ENCODE data around the gene CRYBB1.

The CRYBB1 gene

DNA sequence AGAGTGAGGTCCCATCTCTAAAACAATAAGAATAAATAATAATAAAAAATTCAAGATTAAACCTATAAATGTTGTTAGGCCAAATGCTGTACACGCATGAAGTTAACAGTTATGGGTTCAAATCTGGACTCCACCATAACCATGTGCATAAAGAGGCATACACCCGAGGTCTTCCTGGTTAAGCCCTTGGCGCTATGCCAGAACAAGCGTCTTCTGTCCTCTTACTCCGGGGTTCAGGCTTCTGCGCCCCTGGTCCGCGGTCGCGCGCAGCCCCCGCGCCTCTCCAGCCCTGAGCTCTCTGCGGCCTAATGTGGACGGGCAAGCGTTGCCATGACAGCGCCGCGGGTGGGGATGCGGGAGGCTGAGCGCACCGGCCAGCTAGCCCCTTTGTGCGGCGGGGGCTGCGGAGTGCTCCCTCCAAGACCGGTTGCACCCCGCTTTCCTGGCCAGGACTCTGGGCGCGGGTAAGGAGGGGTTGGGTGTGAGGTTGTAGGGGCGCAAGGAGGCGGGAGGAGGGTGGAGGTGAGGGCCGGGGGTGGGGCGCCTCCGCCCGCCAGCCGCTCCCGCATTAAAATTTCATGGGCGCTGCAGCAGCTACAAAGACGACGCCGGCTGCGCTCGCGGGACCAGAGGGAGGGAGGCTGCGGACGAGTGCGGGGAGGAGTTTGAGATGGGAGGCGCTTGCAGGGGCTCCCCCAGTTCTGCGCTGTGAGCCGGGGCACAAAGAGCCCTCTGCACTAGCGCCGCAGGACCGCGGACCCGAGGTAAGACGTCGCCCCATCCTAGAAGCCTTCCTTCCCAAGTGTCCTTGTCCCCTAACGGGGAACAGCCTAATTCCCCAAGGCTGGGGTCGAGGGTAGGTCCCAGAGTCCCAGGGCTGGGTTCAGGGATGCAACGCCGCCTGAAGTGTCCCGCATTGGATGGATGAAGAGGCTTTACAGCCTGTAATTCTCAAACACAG, 39.3 kb upstream of the CRYBB1 start, which contains the start of gene MIAT:
MIAT (plus strand) TSS at position 698 of the 961 bp plus-strand sequence.
- no peaks in the 10 kb centered on the region for H3K36me3 ChIP-seq (ENCODE audit: control insufficient read depth, insufficient read depth, low read length)
- no CpG with 5 or more reads among the region's 62 CpGs for WGBS (ENCODE audit: insufficient coverage, insufficient read length)
- no peaks in the 10 kb centered on the region; the same call in 1 of the 2 replicates for H3K27me3 ChIP-seq (ENCODE audit: control insufficient read depth, insufficient read depth, low read length)
- H3K4me1 ChIP-seq (ENCODE audit: control insufficient read depth, insufficient read depth, low read length), result peaks cover 1% of the 10 kb centered on the region; the same call in 1 of the 2 replicates
- no peak within 1 kb of the TSS for H3K27ac ChIP-seq (ENCODE audit: low read length)
- no peaks in the 10 kb centered on the region for H3K9me3 ChIP-seq (ENCODE audit: control insufficient read depth, insufficient read depth, low read length)
- DNase-seq (ENCODE audit: low read depth, low spot score), result no peak
- H3K4me3 ChIP-seq (ENCODE audit: low read length), result peak within 1 kb of the TSS; percentile 44; the same call in 1 of the 2 replicates

DNA sequence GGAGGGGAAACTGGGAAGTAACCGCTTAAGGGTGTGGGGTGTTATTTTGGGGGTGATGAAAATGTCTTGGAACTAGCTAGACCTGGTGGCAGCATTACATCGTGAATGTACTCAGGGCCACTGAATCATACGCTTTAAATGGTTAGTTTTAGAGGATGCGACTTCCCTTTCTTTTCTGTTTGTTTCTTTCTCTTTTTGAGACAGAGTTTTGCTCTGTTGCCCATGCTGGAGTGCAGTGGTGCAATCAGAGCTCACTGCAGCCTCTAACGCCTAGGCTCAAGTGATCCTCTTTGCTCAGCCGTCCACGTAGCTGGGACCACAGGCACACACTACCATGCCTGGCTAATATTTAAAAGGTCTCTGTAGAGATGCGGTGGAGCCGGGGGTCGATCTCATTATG, 34.0 kb upstream of the CRYBB1 start:
- H3K9me3 ChIP-seq (ENCODE audit: control insufficient read depth, insufficient read depth, low read length), result no peaks in the 10 kb centered on the region
- H3K4me3 ChIP-seq (ENCODE audit: low read length), result no peak overlapping the region
- H3K4me1 ChIP-seq (ENCODE audit: control insufficient read depth, insufficient read depth, low read length), result peaks cover 7% of the 10 kb centered on the region
- DNase-seq (ENCODE audit: low read depth, low spot score), result no peak
- H3K27me3 ChIP-seq (ENCODE audit: control insufficient read depth, insufficient read depth, low read length), result no peaks in the 10 kb centered on the region; the same call in 1 of the 2 replicates
- no peaks in the 10 kb centered on the region for H3K36me3 ChIP-seq (ENCODE audit: control insufficient read depth, insufficient read depth, low read length)
- H3K27ac ChIP-seq (ENCODE audit: low read length), result no peak overlapping the region
- WGBS (ENCODE audit: insufficient coverage, insufficient read length), result no CpG with 5 or more reads among the region's 10 CpGs

DNA sequence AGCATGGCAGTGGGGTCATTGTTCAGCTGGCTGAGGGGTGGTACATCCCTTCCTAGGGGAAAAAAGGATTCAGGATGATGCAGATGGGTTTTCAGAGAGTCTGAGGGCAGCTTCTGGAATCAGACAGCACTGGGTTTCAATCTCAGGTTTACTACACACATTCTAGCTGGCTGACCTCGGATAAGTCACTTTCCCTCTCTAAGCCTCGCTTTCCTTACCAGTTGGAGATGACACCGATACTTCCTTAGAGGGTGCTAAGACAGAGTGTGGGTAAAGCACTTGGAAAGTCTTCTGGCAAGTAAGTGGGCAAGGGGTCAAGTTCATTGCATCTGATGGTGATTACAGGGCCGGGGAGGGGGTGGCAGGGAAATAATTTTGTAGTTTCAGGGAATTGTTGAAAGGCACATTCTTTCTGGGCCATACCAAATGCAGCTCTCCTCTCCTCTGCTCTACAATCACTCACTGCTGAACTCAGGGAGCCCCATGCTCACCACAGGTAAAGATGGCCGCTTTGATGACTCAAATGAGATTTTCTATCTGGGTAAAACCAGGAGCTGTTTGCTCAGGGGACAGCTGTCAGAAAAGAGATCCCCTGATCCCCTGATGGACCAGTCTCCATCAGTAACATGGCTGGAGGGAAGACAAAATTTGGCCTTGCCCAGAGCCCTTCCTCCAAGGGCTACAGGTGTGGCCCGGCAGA, 33.0 kb upstream of the CRYBB1 start:
- H3K36me3 ChIP-seq (ENCODE audit: control insufficient read depth, insufficient read depth, low read length), result no peaks in the 10 kb centered on the region
- H3K4me3 ChIP-seq (ENCODE audit: low read length), result no peak overlapping the region
- H3K27ac ChIP-seq (ENCODE audit: low read length), result no peak overlapping the region
- WGBS (ENCODE audit: insufficient coverage, insufficient read length), result no CpG with 5 or more reads among the region's 6 CpGs
- H3K27me3 ChIP-seq (ENCODE audit: control insufficient read depth, insufficient read depth, low read length), result no peaks in the 10 kb centered on the region
- H3K9me3 ChIP-seq (ENCODE audit: control insufficient read depth, insufficient read depth, low read length), result no peaks in the 10 kb centered on the region
- H3K4me1 ChIP-seq (ENCODE audit: control insufficient read depth, insufficient read depth, low read length), result peaks cover 12% of the 10 kb centered on the region
- no peak for DNase-seq (ENCODE audit: low read depth, low spot score)

DNA sequence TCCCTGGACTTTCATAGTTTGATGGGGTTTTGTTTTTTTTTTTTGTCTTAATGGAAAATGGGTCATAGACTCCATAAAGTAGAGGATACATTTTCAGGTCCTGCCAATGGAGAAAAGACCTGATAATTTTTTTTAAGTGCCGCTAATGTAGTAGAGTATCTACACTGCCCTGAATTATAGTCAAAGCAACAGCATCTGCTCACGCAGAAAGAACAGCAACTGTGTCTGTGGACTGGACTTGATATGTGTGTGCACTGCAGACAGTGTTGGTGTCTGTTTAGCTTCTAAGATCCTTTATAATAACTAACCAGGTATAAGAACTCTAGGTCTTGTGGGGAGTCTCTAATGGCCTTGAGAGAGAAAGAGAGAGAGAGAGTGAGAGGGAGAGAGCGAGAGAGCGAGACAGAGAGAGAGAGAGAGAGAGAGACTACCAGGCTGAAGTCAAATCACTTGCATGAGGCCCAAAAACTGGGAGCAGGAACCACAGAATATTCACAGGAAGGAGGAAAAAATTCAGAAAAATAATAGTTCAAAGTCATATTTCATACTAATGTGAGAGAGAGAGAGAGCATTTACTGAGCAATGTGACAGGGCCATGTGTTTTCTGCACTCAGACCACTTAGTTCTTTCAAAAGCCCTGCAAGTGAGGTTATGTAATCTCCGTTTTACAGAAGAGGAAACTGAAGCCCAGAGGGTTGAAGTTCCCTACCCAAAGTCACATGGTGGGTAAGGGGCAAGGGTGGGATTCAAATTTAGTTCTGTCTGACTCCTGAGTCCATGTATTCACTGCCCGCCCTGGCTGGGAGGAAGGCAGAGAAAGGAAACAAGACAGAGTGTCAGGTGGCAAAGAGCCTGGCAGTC, 30.9 kb upstream of the CRYBB1 start:
- H3K4me1 ChIP-seq (ENCODE audit: control insufficient read depth, insufficient read depth, low read length), result peaks cover 13% of the 10 kb centered on the region
- no peak overlapping the region for H3K27ac ChIP-seq (ENCODE audit: low read length)
- no peaks in the 10 kb centered on the region for H3K27me3 ChIP-seq (ENCODE audit: control insufficient read depth, insufficient read depth, low read length)
- no peak overlapping the region for H3K4me3 ChIP-seq (ENCODE audit: low read length)
- H3K9me3 ChIP-seq (ENCODE audit: control insufficient read depth, insufficient read depth, low read length), result no peaks in the 10 kb centered on the region
- WGBS (ENCODE audit: insufficient coverage, insufficient read length), result no CpG with 5 or more reads among the region's 6 CpGs
- H3K36me3 ChIP-seq (ENCODE audit: control insufficient read depth, insufficient read depth, low read length), result no peaks in the 10 kb centered on the region
- DNase-seq (ENCODE audit: low read depth, low spot score), result no peak

DNA sequence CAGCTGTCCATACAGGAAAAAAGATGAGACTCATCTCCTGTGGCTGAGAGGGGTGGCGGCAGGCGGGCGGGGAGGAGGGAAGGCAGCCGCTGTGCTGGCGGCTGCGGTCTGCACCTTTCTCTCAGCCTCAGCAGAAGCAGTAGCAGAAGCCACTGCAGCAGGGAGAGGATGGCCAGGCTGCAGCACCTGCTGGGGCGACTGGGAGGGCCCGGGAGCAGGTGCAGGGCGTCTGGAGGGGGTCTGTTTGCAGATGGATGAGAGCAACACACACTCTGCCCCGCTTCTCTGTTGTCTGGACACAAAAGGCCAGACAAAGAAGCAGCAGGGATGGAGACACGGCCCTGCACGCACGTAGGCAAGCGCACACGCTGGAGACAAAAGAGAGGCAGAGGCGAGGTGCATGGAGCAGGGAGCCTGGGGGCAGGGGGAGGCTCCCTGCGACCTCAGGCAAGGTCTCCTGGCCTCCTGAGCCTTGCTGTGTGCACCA, 30.2 kb upstream of the CRYBB1 start:
- Histone ChIP-seq H3K36me3 (ENCODE audit: control insufficient read depth, insufficient read depth, low read length) (no peaks in the 10 kb centered on the region), H3K4me3 (ENCODE audit: low read length) (no peak overlapping the region), H3K4me1 (ENCODE audit: control insufficient read depth, insufficient read depth, low read length) (peaks cover 13% of the 10 kb centered on the region), H3K27me3 (ENCODE audit: control insufficient read depth, insufficient read depth, low read length) (no peaks in the 10 kb centered on the region), H3K27ac (ENCODE audit: low read length) (no peak overlapping the region), H3K9me3 (ENCODE audit: control insufficient read depth, insufficient read depth, low read length) (no peaks in the 10 kb centered on the region)
- DNase-seq (ENCODE audit: low read depth, low spot score), result no peak
- no CpG with 5 or more reads among the region's 17 CpGs for WGBS (ENCODE audit: insufficient coverage, insufficient read length)

DNA sequence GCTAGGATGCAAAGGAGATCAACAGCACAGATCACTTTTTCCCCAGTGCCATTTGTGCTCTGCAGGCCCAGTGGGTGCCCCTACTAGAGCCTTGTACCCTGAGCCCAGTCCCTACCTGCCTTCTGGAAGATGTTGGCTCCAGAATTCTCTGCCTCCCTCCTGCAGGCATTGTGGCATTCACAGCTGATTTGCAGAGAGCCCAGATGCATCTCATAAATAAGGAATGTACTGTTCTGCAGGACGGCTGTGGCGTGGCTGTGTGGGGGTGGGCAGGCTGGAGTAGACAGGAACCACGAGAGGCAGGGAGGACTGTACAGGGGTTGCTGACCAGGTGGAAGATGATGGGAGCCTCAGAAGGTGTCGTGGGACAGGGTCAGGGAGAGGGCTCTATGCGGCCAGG, 28.3 kb upstream of the CRYBB1 start:
- WGBS (ENCODE audit: insufficient coverage, insufficient read length), result no CpG with 5 or more reads among the region's 5 CpGs
- Histone ChIP-seq H3K27me3 (ENCODE audit: control insufficient read depth, insufficient read depth, low read length) (no peaks in the 10 kb centered on the region), H3K27ac (ENCODE audit: low read length) (no peak overlapping the region), H3K4me1 (ENCODE audit: control insufficient read depth, insufficient read depth, low read length) (peaks cover 13% of the 10 kb centered on the region), H3K4me3 (ENCODE audit: low read length) (no peak overlapping the region), H3K36me3 (ENCODE audit: control insufficient read depth, insufficient read depth, low read length) (no peaks in the 10 kb centered on the region), H3K9me3 (ENCODE audit: control insufficient read depth, insufficient read depth, low read length) (no peaks in the 10 kb centered on the region)
- no peak for DNase-seq (ENCODE audit: low read depth, low spot score)

DNA sequence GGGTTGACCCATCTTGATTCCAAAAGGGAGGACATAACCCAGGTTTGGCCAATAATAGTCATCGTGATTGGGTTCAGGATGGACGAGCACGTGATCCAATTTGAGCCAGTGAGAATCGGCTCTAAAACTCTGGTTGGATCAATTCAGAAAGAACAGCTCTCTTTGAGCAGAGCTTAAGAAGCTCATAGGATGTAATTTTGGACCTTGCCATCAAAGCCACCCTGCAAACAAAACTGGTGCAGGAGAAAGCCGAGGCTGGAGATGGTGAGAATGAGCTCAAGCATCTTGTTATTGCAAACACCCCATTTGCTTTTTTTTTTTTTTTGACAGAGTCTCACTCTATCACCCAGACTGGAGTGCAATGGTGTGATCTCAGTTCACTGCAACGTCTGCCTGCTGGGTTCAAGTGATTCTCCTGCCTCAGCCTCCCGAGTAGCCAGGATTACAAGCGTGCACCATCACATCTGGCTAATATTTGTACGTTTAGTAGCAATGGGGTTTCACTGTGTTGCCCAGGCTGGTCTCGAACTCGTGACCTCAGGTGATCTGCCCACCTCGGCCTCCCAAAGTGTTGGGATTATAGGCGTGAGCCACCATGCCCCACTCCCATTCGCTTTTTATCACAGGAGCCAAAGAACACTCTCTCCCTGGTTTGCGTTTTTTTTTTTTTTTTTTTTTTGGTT, 25.7 kb upstream of the CRYBB1 start:
- H3K4me3 ChIP-seq (ENCODE audit: low read length), result no peak overlapping the region
- H3K27me3 ChIP-seq (ENCODE audit: control insufficient read depth, insufficient read depth, low read length), result no peaks in the 10 kb centered on the region
- H3K36me3 ChIP-seq (ENCODE audit: control insufficient read depth, insufficient read depth, low read length), result no peaks in the 10 kb centered on the region
- H3K4me1 ChIP-seq (ENCODE audit: control insufficient read depth, insufficient read depth, low read length), result peaks cover 13% of the 10 kb centered on the region
- WGBS (ENCODE audit: insufficient coverage, insufficient read length), result no CpG with 5 or more reads among the region's 15 CpGs
- no peaks in the 10 kb centered on the region for H3K9me3 ChIP-seq (ENCODE audit: control insufficient read depth, insufficient read depth, low read length)
- H3K27ac ChIP-seq (ENCODE audit: low read length), result no peak overlapping the region
- DNase-seq (ENCODE audit: low read depth, low spot score), result no peak

DNA sequence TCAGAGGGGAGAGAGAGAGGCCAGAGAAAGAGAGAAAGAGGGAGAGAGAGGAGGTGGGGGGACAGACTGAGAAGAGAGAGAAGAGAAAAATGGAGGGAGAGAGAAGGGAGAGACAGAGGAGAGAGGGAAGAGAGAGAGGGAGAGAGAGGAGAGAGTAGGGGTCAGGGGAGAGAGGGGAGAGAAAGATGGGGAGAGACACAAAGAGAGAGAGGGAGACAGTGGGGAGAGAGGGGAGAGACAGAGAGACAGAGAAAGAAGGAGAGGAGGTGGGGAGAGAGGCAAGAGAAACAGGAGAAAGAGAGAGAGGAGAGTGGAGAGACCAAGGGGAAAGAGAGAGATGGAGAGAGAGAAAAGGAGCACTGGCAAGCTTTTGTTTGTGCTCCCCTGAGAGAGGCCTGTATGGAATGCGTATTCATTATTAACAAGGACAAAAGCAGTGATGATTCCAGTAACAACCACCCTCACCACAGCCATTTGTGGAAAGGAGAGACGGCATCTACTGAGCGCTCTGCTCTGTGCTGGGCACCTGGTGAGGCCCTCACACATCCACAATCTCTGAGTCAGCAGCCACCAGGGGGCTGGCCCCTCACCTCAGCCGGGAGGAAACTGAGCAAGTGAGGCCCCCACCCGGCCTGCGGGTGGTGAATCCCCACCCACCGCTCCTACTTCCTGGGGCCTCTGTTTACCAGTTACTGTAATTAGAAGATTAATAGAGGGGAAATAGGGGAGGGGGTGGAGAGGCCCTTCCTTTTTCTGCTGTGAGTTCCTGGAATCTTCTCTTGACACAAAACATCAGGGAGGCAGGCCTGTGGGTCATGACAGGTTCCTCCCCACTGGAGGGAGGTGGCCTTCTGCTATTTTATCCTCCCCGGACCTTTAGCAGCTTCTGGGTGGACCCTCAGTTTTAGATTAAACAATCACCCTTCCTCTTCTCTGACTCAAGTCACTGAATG, 24.9 kb upstream of the CRYBB1 start:
- DNase-seq (ENCODE audit: low read depth, low spot score), result no peak
- H3K4me3 ChIP-seq (ENCODE audit: low read length), result no peak overlapping the region
- no peaks in the 10 kb centered on the region for H3K27me3 ChIP-seq (ENCODE audit: control insufficient read depth, insufficient read depth, low read length)
- peaks cover 10% of the 10 kb centered on the region for H3K4me1 ChIP-seq (ENCODE audit: control insufficient read depth, insufficient read depth, low read length)
- WGBS (ENCODE audit: insufficient coverage, insufficient read length), result no CpG with 5 or more reads among the region's 8 CpGs
- H3K9me3 ChIP-seq (ENCODE audit: control insufficient read depth, insufficient read depth, low read length), result no peaks in the 10 kb centered on the region
- H3K36me3 ChIP-seq (ENCODE audit: control insufficient read depth, insufficient read depth, low read length), result no peaks in the 10 kb centered on the region
- H3K27ac ChIP-seq (ENCODE audit: low read length), result peak overlapping the region; percentile 37

DNA sequence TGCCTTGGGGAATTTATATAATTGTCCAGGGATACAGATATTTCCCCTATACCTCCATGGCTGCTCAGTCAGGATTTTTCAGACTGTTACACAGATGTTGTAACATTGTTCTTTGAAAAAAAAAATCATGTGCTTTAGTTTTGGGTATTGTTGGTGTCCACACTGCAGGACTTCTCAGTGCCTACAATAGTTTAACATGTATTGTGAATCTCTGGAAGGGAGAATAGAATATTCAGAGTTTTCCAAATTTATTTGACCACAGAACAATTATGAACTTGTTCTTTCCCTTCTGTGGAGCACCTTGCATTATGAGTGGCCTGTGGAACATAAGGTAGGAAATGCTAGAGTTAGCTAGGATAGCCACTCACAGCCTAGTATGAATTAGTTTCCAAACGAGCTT, 18.5 kb upstream of the CRYBB1 start:
- H3K27ac ChIP-seq (ENCODE audit: low read length), result no peak overlapping the region
- H3K4me3 ChIP-seq (ENCODE audit: low read length), result no peak overlapping the region
- DNase-seq (ENCODE audit: low read depth, low spot score), result no peak
- H3K27me3 ChIP-seq (ENCODE audit: control insufficient read depth, insufficient read depth, low read length), result no peaks in the 10 kb centered on the region
- H3K36me3 ChIP-seq (ENCODE audit: control insufficient read depth, insufficient read depth, low read length), result no peaks in the 10 kb centered on the region
- no peaks in the 10 kb centered on the region; the same call in none of the 2 replicates for H3K4me1 ChIP-seq (ENCODE audit: control insufficient read depth, insufficient read depth, low read length)
- WGBS (ENCODE audit: insufficient coverage, insufficient read length), result no CpG with 5 or more reads among the region's 1 CpG
- no peaks in the 10 kb centered on the region for H3K9me3 ChIP-seq (ENCODE audit: control insufficient read depth, insufficient read depth, low read length)

All from iPS DF 6.9 (cell line).